Calu3 (cell line): ENCODE results near the gene DPF3. TPM values are rescaled to one million over a fixed set of nuclear protein-coding genes. Genes with fewer than 3 reads are reported as not detected.

ENCODE experiments used
- BruUV-seq: library from RNA; stranded (reverse); fragments of 400-500 nt; replicated peaks from 2 replicates; lab custom pipeline; 2021; lab: Mats Ljungman, UMichigan
- CTCF ChIA-PET: fragments of 300-600 bp; sonication (Branson Sonifier 250); formaldehyde crosslinking; loops from one replicate; lab custom pipeline; 2022; ENCODE audit warnings: antibody characterized with exemption; lab: Charles Lee
- DNase-seq: peaks from one replicate; pipeline ENCODE4 v3.0.0; 2022
- H3K27ac Mint-ChIP-seq: one replicate; pipeline ENCODE4 v1.8.0; 2022; ENCODE audit warnings: mixed read lengths; ENCODE audit not compliant: unreplicated experiment
- H3K27me3 Mint-ChIP-seq: one replicate; pipeline ENCODE4 v1.8.0; 2022; ENCODE audit warnings: mixed read lengths; ENCODE audit not compliant: unreplicated experiment
- H3K36me3 Mint-ChIP-seq: one replicate; pipeline ENCODE4 v1.8.0; 2022; ENCODE audit warnings: mild to moderate bottlenecking, moderate library complexity, mixed read lengths; ENCODE audit not compliant: insufficient read depth, unreplicated experiment
- H3K4me1 Mint-ChIP-seq: one replicate; pipeline ENCODE4 v1.8.0; 2022; ENCODE audit warnings: mild to moderate bottlenecking, low read depth, mixed read lengths; ENCODE audit not compliant: unreplicated experiment
- H3K4me3 Mint-ChIP-seq: one replicate; pipeline ENCODE4 v1.8.0; 2022; ENCODE audit warnings: mild to moderate bottlenecking, low read depth, moderate library complexity, mixed read lengths; ENCODE audit not compliant: unreplicated experiment
- H3K9me3 Mint-ChIP-seq: one replicate; pipeline ENCODE4 v1.8.0; 2022; ENCODE audit warnings: low read depth, mixed read lengths; ENCODE audit not compliant: unreplicated experiment
- CTCF ChIP-seq: fragments of 200-600 bp; IDR thresholded peaks from one replicate; pipeline ENCODE4 v1.8.0; 2022; ENCODE audit warnings: antibody characterized with exemption; ENCODE audit not compliant: unreplicated experiment
- intact Hi-C: fragments of 100-400 bp; cut with micrococcal nuclease; formaldehyde crosslinking; loops from one replicate; pipeline ENCODE4 v1.10.0; 2022; ENCODE audit not compliant: unreplicated experiment
- total RNA-seq: library from RNA; stranded (reverse); gene quantifications from 2 replicates; pipeline ENCODE4 v1.2.3, GENCODE V29; 2022

DPF3 gene
- total RNA-seq, 1 experiment from 2014 or later: 9.6 TPM

- intact Hi-C loops: no loop called here
- Mint-ChIP-seq H3K4me3 (no peak overlapping the region), H3K36me3 (no peaks in the 10 kb centered on the region), H3K4me1 (no peaks in the 10 kb centered on the region), H3K27ac (no peak overlapping the region), H3K9me3 (no peaks in the 10 kb centered on the region), H3K27me3 (no peaks in the 10 kb centered on the region)
- CTCF ChIA-PET: no interaction called here
- no peak for DNase-seq
- TF ChIP-seq CTCF: no peak
- no TSS peak for BruUV-seq
Measured at GRCh38 chr14:72812292-72812851, 81.5 kb downstream of the DPF3 start.

GRCh38 chr14:72810201-72810600, 83.7 kb downstream of the DPF3 start:
- no TSS peak for BruUV-seq
- no peak overlapping the region for H3K4me3 Mint-ChIP-seq
- TF ChIP-seq CTCF: no peak
- no peaks in the 10 kb centered on the region for H3K9me3 Mint-ChIP-seq
- no peaks in the 10 kb centered on the region for H3K27me3 Mint-ChIP-seq
- no peak for DNase-seq
- no peaks in the 10 kb centered on the region for H3K4me1 Mint-ChIP-seq
- intact Hi-C loops: no loop called here
- no peaks in the 10 kb centered on the region for H3K36me3 Mint-ChIP-seq
- no peak overlapping the region for H3K27ac Mint-ChIP-seq
- CTCF ChIA-PET: no interaction called here

- Mint-ChIP-seq H3K9me3 (no peaks in the 10 kb centered on the region), H3K36me3 (no peaks in the 10 kb centered on the region), H3K27me3 (no peaks in the 10 kb centered on the region), H3K27ac (no peak overlapping the region), H3K4me1 (no peaks in the 10 kb centered on the region), H3K4me3 (no peak overlapping the region)
- CTCF ChIA-PET: no interaction called here
- intact Hi-C loops: no loop called here
- no TSS peak for BruUV-seq
- DNase-seq: no peak
- TF ChIP-seq CTCF: no peak
Measured at GRCh38 chr14:72809063-72809462, 84.8 kb downstream of the DPF3 start.

- H3K9me3 Mint-ChIP-seq: no peaks in the 10 kb centered on the region
- no peak for DNase-seq
- H3K4me1 Mint-ChIP-seq: no peaks in the 10 kb centered on the region
- H3K27me3 Mint-ChIP-seq: no peaks in the 10 kb centered on the region
- H3K36me3 Mint-ChIP-seq: no peaks in the 10 kb centered on the region
- no peak overlapping the region for H3K27ac Mint-ChIP-seq
- H3K4me3 Mint-ChIP-seq: no peak overlapping the region
- CTCF ChIA-PET: no interaction called here
- no TSS peak for BruUV-seq
- TF ChIP-seq CTCF: no peak
- intact Hi-C loops: no loop called here
Measured at GRCh38 chr14:72808564-72808963, 85.3 kb downstream of the DPF3 start.
